ENCODE results near the gene SPPL3. TPM values are rescaled to one million over a fixed set of nuclear protein-coding genes. Genes with fewer than 3 reads are reported as not detected.

SPPL3 gene
- polyA plus RNA-seq, 4 donors: 73.1 to 93.3 (median 85.5) TPM

- DNase-seq (ENCODE audit: low read depth in 4 of 4, low spot score in 3 of 4): no peak
Observed at GRCh38 chr12:120879718-120880300, 24.3 kb downstream of the SPPL3 start.

DNA sequence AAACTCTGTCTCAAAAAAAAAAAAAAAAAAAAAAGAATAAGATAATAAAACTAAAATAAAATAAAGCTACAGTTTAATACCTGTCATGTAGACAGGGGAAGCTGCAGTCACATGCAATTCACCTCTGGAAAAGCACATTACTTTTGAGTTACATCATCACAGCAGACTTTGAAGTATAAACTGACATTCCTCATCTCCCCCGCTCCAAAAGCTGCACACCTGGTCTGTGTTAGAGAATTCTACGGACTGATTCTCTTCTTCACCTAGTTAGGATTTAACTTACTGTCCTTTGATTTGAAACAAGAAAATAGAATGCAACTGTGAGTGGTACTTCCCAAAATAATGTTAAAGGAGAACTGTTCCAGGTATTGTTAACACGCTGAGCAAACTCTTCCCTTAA lies 25.1 kb downstream of the SPPL3 start:
- no peak for DNase-seq (ENCODE audit: low read depth in 4 of 4, low spot score in 3 of 4)

- no peak for DNase-seq (ENCODE audit: low read depth in 4 of 4, low spot score in 3 of 4)
Observed at GRCh38 chr12:120874547-120875245, 29.5 kb downstream of the SPPL3 start.

- DNase-seq (ENCODE audit: low read depth in 4 of 4, low spot score in 3 of 4): no peak
Observed at GRCh38 chr12:120873226-120873625, 30.9 kb downstream of the SPPL3 start.

DNA sequence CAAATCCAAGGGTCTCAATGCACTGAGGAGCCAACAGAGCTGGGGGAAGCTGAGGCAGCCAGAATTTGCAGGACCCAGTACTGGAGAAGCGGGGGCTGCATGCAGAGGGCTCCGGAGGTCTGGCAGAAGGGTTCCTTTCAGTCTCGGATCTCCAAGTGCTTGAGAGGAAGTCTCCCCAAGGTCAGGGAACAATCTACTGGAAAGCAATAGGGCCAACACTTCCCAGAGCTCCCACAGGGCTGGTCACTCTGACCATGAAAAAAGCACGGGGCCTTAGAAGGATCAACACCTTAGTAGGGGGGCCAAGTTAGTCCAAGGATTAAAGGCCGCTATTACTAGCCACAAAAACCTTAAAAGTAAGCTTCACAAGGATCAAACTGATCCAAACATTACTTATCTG lies 31.7 kb downstream of the SPPL3 start:
- DNase-seq (ENCODE audit: low read depth in 4 of 4, low spot score in 3 of 4): no peak

GRCh38 chr12:120870415-120870814 lies 33.7 kb downstream of the SPPL3 start:
- DNase-seq (ENCODE audit: low read depth in 4 of 4, low spot score in 3 of 4): no peak

DNA sequence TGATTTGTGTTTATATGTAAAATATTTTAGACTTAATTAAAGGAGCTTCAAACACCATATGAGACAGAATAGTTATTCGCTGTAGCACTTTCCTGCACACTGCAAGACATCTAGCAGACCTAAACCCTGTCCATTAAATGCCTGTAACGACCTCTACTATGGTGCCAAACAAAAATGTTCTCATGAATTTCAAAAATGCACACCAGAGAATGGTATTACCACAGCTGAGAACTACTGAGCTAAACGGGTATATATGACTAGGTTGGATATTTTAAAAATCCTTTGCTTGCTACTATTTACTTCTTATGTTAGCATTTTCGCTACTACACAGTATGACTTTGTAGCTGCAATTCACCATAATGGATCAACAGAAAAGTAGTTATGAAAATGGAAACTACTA lies 34.8 kb downstream of the SPPL3 start:
- no peak for DNase-seq (ENCODE audit: low read depth in 4 of 4, low spot score in 3 of 4)

- no peak for DNase-seq (ENCODE audit: low read depth in 4 of 4, low spot score in 3 of 4)
Observed at GRCh38 chr12:120866108-120866507, 38.0 kb downstream of the SPPL3 start.

- DNase-seq (ENCODE audit: low read depth in 4 of 4, low spot score in 3 of 4): no peak
Observed at GRCh38 chr12:120865098-120865497, 39.1 kb downstream of the SPPL3 start.

- DNase-seq (ENCODE audit: low read depth in 4 of 4, low spot score in 3 of 4): no peak
Observed at GRCh38 chr12:120862664-120863063, 41.5 kb downstream of the SPPL3 start.

DNA sequence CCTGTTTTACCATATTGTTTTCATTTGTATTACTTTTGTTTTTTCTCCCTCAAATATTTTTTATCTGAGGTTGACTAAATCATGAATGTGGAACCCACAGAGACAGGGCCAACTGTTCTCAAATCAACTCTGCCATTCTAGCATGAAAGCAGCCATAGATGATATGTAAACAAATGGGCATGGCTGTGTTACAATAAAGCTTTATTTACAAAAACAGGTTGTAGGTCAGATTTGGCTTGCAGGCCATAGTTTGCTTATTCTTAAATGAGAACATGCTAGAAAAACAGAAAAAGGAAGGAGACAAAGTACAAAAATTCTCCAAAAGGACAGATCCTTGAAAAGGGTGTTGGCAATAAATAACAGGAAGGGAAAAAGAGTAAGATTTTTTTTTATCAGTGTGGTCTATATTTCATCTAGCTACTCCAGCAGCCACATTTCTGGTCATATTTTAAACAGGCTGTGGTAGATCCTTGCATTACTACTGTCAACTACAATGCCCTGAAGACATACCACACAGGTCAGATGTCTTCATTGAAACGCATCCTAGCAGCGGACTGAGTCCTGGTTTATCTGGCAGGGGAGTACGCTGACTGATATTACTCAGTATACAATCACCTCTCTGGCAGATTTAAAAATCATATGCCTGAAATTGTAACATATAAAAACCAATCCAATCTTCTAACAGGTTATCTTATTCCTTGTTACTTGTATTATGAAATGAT lies 42.9 kb downstream of the SPPL3 start:
- DNase-seq (ENCODE audit: low read depth in 4 of 4, low spot score in 3 of 4): no peak

GRCh38 chr12:120858306-120859088 lies 45.7 kb downstream of the SPPL3 start:
- DNase-seq (ENCODE audit: low read depth in 4 of 4, low spot score in 3 of 4): no peak

DNA sequence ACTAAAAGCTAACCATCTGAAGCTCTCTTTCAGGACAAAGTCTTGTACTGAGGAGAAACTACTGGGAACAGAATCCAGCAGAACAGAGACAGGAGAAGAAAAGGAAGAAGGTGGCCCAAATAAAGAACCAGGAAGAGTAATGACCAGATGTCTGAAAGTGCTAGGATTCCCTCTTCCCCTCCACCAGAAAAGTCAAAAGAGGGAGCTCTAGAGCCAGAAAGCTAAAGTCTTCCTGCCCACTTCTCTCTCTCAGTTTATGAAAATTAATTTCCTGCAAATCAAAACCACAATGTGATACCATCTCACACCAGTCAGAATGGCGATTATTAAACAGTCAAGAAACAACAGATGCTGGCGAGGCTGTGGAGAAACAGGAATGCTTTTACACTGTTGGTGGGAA lies 47.2 kb downstream of the SPPL3 start:
- DNase-seq (ENCODE audit: low read depth in 4 of 4, low spot score in 3 of 4): no peak

- no peak for DNase-seq (ENCODE audit: low read depth in 4 of 4, low spot score in 3 of 4)
Observed at GRCh38 chr12:120855823-120856588, 48.2 kb downstream of the SPPL3 start.

GRCh38 chr12:120854804-120855203 lies 49.4 kb downstream of the SPPL3 start:
- no peak for DNase-seq (ENCODE audit: low read depth in 4 of 4, low spot score in 3 of 4)

DNA sequence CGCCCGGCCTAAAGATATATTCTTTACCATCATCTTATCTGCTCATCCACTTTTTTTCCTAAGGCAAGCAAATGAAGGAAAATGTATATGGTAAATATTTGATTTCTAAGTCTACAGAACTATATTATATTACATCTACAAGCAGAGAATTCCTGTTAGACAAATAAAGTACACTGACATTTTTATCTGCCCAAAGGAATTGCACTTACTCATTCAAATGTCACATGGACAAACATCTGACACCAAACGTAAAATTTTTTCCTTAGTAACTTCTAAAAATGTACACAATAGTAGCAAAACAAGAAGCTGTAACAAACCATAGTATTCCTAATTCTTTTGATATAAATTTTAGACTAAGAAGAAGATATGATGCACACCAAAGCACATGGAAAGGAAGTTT lies 51.0 kb downstream of the SPPL3 start:
- DNase-seq (ENCODE audit: low read depth in 4 of 4, low spot score in 3 of 4): no peak

DNA sequence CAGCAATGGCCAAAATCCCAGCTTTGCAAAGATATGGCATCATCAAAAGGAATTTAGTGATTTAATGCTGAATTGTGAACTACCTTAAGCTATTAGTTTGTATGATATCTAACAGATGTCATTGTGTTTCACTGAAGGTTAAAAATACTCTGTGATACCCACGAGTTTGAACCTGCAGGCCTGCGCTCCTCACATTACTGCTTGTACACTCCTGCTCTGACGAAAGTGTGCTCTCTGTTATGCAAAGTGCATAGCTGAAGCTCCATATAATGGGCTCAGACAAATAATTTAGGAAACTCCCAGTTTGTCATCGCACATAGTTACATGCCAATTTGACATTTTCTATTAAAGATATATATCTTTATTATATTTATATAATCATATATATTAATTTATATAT lies 52.2 kb downstream of the SPPL3 start:
- DNase-seq (ENCODE audit: low read depth in 4 of 4, low spot score in 3 of 4): no peak

DNA sequence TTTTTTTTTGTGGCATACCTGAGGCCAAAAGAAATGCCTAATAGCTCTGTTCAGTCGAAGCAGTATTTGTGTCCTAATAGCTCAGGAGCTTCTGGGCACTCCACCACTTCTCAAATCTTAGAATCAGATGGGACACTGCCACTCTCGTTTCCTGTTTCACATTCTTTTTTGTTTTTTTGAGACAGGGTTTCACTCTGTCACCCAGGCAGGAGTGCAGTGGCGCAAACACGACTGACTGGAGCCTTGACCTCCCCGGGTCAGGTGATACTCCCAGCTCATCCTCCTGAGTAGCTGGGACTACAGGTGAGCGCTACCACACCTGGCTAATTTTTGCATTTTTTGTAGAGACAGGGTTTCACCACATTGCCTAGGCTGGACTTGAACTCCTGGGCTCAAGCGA lies 52.7 kb downstream of the SPPL3 start:
- no peak for DNase-seq (ENCODE audit: low read depth in 4 of 4, low spot score in 3 of 4)

GRCh38 chr12:120849765-120850164 lies 54.4 kb downstream of the SPPL3 start:
- no peak for DNase-seq (ENCODE audit: low read depth in 4 of 4, low spot score in 3 of 4)

DNA sequence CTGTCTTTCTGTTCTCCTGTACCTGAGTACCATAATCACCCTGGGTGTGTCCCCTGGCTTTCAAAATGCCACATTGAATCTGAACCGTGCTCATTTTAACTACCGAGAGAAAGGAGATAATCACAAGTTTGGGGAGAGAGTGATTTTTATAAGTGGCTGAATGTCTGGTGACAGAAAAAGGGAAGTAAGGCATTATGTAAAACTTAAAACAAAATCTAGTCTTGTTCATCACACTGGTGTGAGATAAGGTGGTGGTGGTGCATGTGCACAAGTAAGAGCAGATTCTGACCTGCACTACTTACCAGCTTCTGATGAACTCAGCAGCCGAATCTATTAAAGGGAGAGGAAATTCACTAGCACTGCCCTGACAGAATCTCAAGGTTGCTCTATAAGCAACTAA lies 56.3 kb downstream of the SPPL3 start:
- DNase-seq (ENCODE audit: low read depth in 4 of 4, low spot score in 3 of 4): no peak

DNA sequence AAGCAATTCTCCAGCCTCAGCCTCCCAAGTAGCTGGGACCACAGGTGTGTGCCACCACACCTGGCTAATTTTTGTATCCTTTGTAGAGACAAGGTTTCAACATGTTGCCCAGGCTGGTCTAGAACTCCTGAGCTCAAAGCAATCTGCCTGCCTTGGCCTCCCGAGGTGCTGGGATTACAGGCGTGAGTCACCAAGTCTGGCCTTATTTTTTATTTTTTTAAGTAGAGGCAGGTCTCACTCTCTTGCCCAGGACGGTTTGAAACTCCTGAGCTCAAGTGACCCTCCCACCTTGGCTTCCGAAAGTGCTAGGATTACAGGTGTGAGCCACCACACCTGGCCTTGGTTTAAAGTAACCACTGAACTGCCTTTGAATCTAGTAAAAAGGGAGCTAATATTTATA lies 56.8 kb downstream of the SPPL3 start:
- no peak for DNase-seq (ENCODE audit: low read depth in 4 of 4, low spot score in 3 of 4)
